ENCODE data around the gene PNKD. TPM values are rescaled to one million over a fixed set of nuclear protein-coding genes. Genes with fewer than 3 reads are reported as not detected.
A peak's percentile ranks its signal among the peaks of the same experiment; 100 is the strongest.

The PNKD gene
- polyA plus RNA-seq, 6 donors from 2014 or later: 99.4 to 143 (median 127) TPM

GRCh38 chr2:218293715-218294429 lies 23.6 kb downstream of the PNKD start:
- ATAC-seq (ENCODE audit: low read depth in 2 of 2): no peak
- H3K36me3 Mint-ChIP-seq: no peaks in the 10 kb centered on the region

GRCh38 chr2:218294430-218295022 lies 24.2 kb downstream of the PNKD start:
- Mint-ChIP-seq H3K27ac (peak overlapping the region; percentile 53 to 100 (median 81)), H3K4me3 (peak overlapping the region in 4 of 8 donors; percentile 20 to 55 (median 46)), H3K4me1 (peaks cover 38 to 53% (median 47%) of the 10 kb centered on the region in 3 donors), H3K36me3 (no peaks in the 10 kb centered on the region), H3K27me3 (no peaks in the 10 kb centered on the region), H3K9me3 (no peaks in the 10 kb centered on the region)
- DNase-seq (no peak), ATAC-seq (ENCODE audit: low read depth in 2 of 2) (no peak)

More at GRCh38 chr2:218293715-218294429, 23.6 kb downstream of the PNKD start:
- H3K27ac Mint-ChIP-seq: peak overlapping the region in 5 of 6 donors; percentile 53 to 100 (median 69)
- no peaks in the 10 kb centered on the region for H3K27me3 Mint-ChIP-seq
- peaks cover 41 to 58% (median 54%) of the 10 kb centered on the region in 3 donors for H3K4me1 Mint-ChIP-seq
- no peaks in the 10 kb centered on the region for H3K9me3 Mint-ChIP-seq
- peak overlapping the region; percentile 12 to 86 (median 54) for H3K4me3 Mint-ChIP-seq
- DNase-seq: no peak

GRCh38 chr2:218295029-218295428 lies 24.7 kb downstream of the PNKD start:
- no peaks in the 10 kb centered on the region for H3K9me3 Mint-ChIP-seq
- H3K27me3 Mint-ChIP-seq: no peaks in the 10 kb centered on the region
- H3K4me1 Mint-ChIP-seq: peaks cover 36 to 48% (median 42%) of the 10 kb centered on the region in 3 donors
- DNase-seq: no peak
- no peak overlapping the region for H3K4me3 Mint-ChIP-seq
- peak overlapping the region in 5 of 6 donors; percentile 36 to 87 (median 53) for H3K27ac Mint-ChIP-seq
- H3K36me3 Mint-ChIP-seq: no peaks in the 10 kb centered on the region
- no peak for ATAC-seq (ENCODE audit: low read depth in 2 of 2)

GRCh38 chr2:218296200-218296599 lies 25.9 kb downstream of the PNKD start:
- H3K9me3 Mint-ChIP-seq: no peaks in the 10 kb centered on the region
- ATAC-seq (ENCODE audit: low read depth in 2 of 2) (no peak), DNase-seq (no peak)
- H3K27ac Mint-ChIP-seq: peak overlapping the region in 1 of 6 donors; percentile 20
- H3K36me3 Mint-ChIP-seq: no peaks in the 10 kb centered on the region
- peaks cover 29 to 38% (median 32%) of the 10 kb centered on the region in 3 donors for H3K4me1 Mint-ChIP-seq
- H3K27me3 Mint-ChIP-seq: no peaks in the 10 kb centered on the region
- H3K4me3 Mint-ChIP-seq: no peak overlapping the region

GRCh38 chr2:218296847-218297246 lies 26.5 kb downstream of the PNKD start:
- no peak overlapping the region for H3K4me3 Mint-ChIP-seq
- no peaks in the 10 kb centered on the region for H3K36me3 Mint-ChIP-seq
- DNase-seq (no peak), ATAC-seq (ENCODE audit: low read depth in 2 of 2) (no peak)
- H3K27ac Mint-ChIP-seq: peak overlapping the region in 1 of 6 donors; percentile 56
- no peaks in the 10 kb centered on the region for H3K27me3 Mint-ChIP-seq
- H3K9me3 Mint-ChIP-seq: no peaks in the 10 kb centered on the region
- H3K4me1 Mint-ChIP-seq: peaks cover 28 to 36% (median 33%) of the 10 kb centered on the region in 3 donors

GRCh38 chr2:218298314-218298875 lies 28.1 kb downstream of the PNKD start:
- Mint-ChIP-seq H3K36me3 (no peaks in the 10 kb centered on the region), H3K9me3 (no peaks in the 10 kb centered on the region), H3K4me1 (peaks cover 23 to 26% (median 23%) of the 10 kb centered on the region in 3 donors), H3K4me3 (no peak overlapping the region), H3K27ac (peak overlapping the region in 1 of 6 donors; percentile 91), H3K27me3 (no peaks in the 10 kb centered on the region)
- DNase-seq: no peak
- ATAC-seq (ENCODE audit: low read depth in 2 of 2): no peak

- H3K27ac Mint-ChIP-seq: peak overlapping the region in 1 of 6 donors; percentile 62
- no peak for ATAC-seq (ENCODE audit: low read depth in 2 of 2)
Observed at GRCh38 chr2:218300141-218300540, 29.8 kb downstream of the PNKD start.

GRCh38 chr2:218301176-218301819 lies 31.0 kb downstream of the PNKD start:
- H3K9me3 Mint-ChIP-seq: no peaks in the 10 kb centered on the region
- peak overlapping the region in 1 of 8 donors; percentile 12 for H3K4me3 Mint-ChIP-seq
- H3K36me3 Mint-ChIP-seq: no peaks in the 10 kb centered on the region
- DNase-seq: peak; percentile 81
- peak overlapping the region in 5 of 6 donors; percentile 47 to 90 (median 59) for H3K27ac Mint-ChIP-seq
- H3K27me3 Mint-ChIP-seq: no peaks in the 10 kb centered on the region
- ATAC-seq (ENCODE audit: low read depth in 2 of 2): peak; percentile 97 to 98
- peaks cover 7 to 12% (median 7%) of the 10 kb centered on the region in 3 donors for H3K4me1 Mint-ChIP-seq

More at GRCh38 chr2:218300141-218300540, 29.8 kb downstream of the PNKD start:
- no peak overlapping the region for H3K4me3 Mint-ChIP-seq
- H3K36me3 Mint-ChIP-seq: no peaks in the 10 kb centered on the region
- H3K9me3 Mint-ChIP-seq: no peaks in the 10 kb centered on the region
- peaks cover 10 to 12% (median 10%) of the 10 kb centered on the region in 3 donors for H3K4me1 Mint-ChIP-seq
- no peaks in the 10 kb centered on the region for H3K27me3 Mint-ChIP-seq
- DNase-seq: no peak

GRCh38 chr2:218305383-218305782 lies 35.1 kb downstream of the PNKD start:
- Mint-ChIP-seq H3K4me3 (no peak overlapping the region), H3K9me3 (no peaks in the 10 kb centered on the region), H3K36me3 (no peaks in the 10 kb centered on the region), H3K4me1 (peaks cover 7 to 13% (median 7%) of the 10 kb centered on the region in 3 donors), H3K27ac (no peak overlapping the region), H3K27me3 (no peaks in the 10 kb centered on the region)
- DNase-seq (no peak), ATAC-seq (ENCODE audit: low read depth in 2 of 2) (no peak)

- H3K36me3 Mint-ChIP-seq: no peaks in the 10 kb centered on the region
- H3K4me3 Mint-ChIP-seq: no peak overlapping the region
- ATAC-seq (ENCODE audit: low read depth in 2 of 2) (no peak), DNase-seq (no peak)
- no peaks in the 10 kb centered on the region for H3K27me3 Mint-ChIP-seq
- H3K27ac Mint-ChIP-seq: no peak overlapping the region
- no peaks in the 10 kb centered on the region for H3K9me3 Mint-ChIP-seq
- H3K4me1 Mint-ChIP-seq: peaks cover 3 to 10% (median 4%) of the 10 kb centered on the region in 3 donors
Observed at GRCh38 chr2:218306184-218306920, 36.0 kb downstream of the PNKD start.

- H3K27me3 Mint-ChIP-seq: no peaks in the 10 kb centered on the region
- H3K9me3 Mint-ChIP-seq: no peaks in the 10 kb centered on the region
- no peak for ATAC-seq (ENCODE audit: low read depth in 2 of 2)
- peaks cover 0 to 4% (median 0%) of the 10 kb centered on the region in 3 donors for H3K4me1 Mint-ChIP-seq
- H3K36me3 Mint-ChIP-seq: no peaks in the 10 kb centered on the region
- no peak for DNase-seq
- H3K4me3 Mint-ChIP-seq: no peak overlapping the region
- H3K27ac Mint-ChIP-seq: no peak overlapping the region
Observed at GRCh38 chr2:218307415-218308090, 37.2 kb downstream of the PNKD start.

GRCh38 chr2:218310853-218311540 lies 40.7 kb downstream of the PNKD start:
- Mint-ChIP-seq H3K9me3 (no peaks in the 10 kb centered on the region), H3K4me3 (peak overlapping the region in 1 of 8 donors; percentile 2), H3K27ac (no peak overlapping the region), H3K27me3 (no peaks in the 10 kb centered on the region), H3K4me1 (peaks cover 0 to 4% (median 0%) of the 10 kb centered on the region in 3 donors), H3K36me3 (no peaks in the 10 kb centered on the region)
- no peak for ATAC-seq (ENCODE audit: low read depth in 2 of 2)
- no peak for DNase-seq

All from naive B cell (primary cell).